Right lobe of liver (tissue), 4 donors: ENCODE measurements around the gene SEPTIN8.

ENCODE experiments used
- POLR2A ChIP-seq: fragments of 450-650 bp; IDR thresholded peaks from one replicate; pipeline ENCODE4 v1.6.1; 2017; ENCODE audit warnings: antibody characterized with exemption, mild to moderate bottlenecking
- TF ChIP-seq, protein P1 (sequence below), 4 donors: fragments of 200-600 bp in 3 of 4; fragments of 450-650 bp in 1 of 4; IDR thresholded peaks; one replicate each; pipeline versions ENCODE4 v1.5.1 to v1.8.0; 2016 to 2022; ENCODE audit warnings: antibody characterized with exemption in 4 of 4, mild to moderate bottlenecking in 2 of 4
- donor health status: DM: no; HTN: no; CAD: no.
- donor health status: DM: no; HTN: no; CAD: no.
- donor health status: DM: no; HTN: yes; CAD: no.

DNA sequence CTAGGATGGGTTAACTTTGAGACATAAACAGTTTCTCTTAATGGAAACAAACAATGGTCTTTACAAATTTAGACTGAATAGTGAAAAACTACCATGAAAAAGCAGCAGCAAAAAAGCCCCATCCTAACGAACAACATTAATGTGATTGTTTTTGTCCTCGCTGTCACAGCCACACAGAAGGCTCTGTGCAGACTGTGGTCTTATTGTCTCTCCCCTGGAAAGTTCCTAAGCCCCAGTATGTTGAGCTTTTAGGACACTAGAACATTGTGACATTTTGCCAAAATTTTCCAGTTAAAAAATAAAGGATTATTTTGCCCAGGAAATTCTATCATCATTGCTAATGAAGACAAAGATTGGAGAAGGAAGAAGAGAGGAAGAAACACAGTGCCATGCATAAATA, 23.5 kb upstream of the SEPTIN8 start:
- TF ChIP-seq, protein P1, sequence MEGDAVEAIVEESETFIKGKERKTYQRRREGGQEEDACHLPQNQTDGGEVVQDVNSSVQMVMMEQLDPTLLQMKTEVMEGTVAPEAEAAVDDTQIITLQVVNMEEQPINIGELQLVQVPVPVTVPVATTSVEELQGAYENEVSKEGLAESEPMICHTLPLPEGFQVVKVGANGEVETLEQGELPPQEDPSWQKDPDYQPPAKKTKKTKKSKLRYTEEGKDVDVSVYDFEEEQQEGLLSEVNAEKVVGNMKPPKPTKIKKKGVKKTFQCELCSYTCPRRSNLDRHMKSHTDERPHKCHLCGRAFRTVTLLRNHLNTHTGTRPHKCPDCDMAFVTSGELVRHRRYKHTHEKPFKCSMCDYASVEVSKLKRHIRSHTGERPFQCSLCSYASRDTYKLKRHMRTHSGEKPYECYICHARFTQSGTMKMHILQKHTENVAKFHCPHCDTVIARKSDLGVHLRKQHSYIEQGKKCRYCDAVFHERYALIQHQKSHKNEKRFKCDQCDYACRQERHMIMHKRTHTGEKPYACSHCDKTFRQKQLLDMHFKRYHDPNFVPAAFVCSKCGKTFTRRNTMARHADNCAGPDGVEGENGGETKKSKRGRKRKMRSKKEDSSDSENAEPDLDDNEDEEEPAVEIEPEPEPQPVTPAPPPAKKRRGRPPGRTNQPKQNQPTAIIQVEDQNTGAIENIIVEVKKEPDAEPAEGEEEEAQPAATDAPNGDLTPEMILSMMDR (IDR thresholded peaks at IDR 0.05): no peak
- no peak for TF ChIP-seq POLR2A
